ENCODE measurements around the gene CORT. TPM values are rescaled to one million over a fixed set of nuclear protein-coding genes. Genes with fewer than 3 reads are reported as not detected.

CORT gene
- total RNA-seq, 1 donor, result 0.36 TPM

GRCh38 chr1:10484521-10484920, 34.7 kb downstream of the CORT start:
- H3K79me2 ChIP-seq (ENCODE audit: insufficient read depth, low read length), result peaks cover 71% of the 10 kb centered on the region

GRCh38 chr1:10489291-10490055, 39.6 kb downstream of the CORT start:
- Histone ChIP-seq H3K4me1 (ENCODE audit: insufficient read depth, low read length) (peaks cover 5% of the 10 kb centered on the region), H3K27me3 (ENCODE audit: insufficient read depth, low read length) (no peaks in the 10 kb centered on the region), H2AFZ (ENCODE audit: low read length) (no peak overlapping the region), H3K27ac (ENCODE audit: low read depth, low read length) (no peak overlapping the region), H3K36me3 (ENCODE audit: insufficient read depth, low read length) (no peaks in the 10 kb centered on the region), H4K20me1 (ENCODE audit: insufficient read depth, low read length) (peaks cover 32% of the 10 kb centered on the region), H3K79me2 (ENCODE audit: insufficient read depth, low read length) (peaks cover 81% of the 10 kb centered on the region), H3K4me3 (ENCODE audit: insufficient read depth, low read length) (no peak overlapping the region), H3K9me3 (ENCODE audit: low read depth, low read length) (no peaks in the 10 kb centered on the region), H3K4me2 (ENCODE audit: insufficient read depth, low read length) (no peak overlapping the region)
- no peak for DNase-seq (ENCODE audit: insufficient read length, low spot score, missing footprints)
- no peak for TF ChIP-seq CTCF (IDR thresholded peaks at IDR 0.05; ENCODE audit: extremely low read depth, low read depth, low read length)

More at GRCh38 chr1:10484521-10484920, 34.7 kb downstream of the CORT start:
- H3K4me2 ChIP-seq (ENCODE audit: insufficient read depth, low read length), result peak overlapping the region; percentile 44
- H4K20me1 ChIP-seq (ENCODE audit: insufficient read depth, low read length), result peaks cover 26% of the 10 kb centered on the region
- peak overlapping the region; percentile 48 for H2AFZ ChIP-seq (ENCODE audit: low read length)
- peaks cover 5% of the 10 kb centered on the region for H3K4me1 ChIP-seq (ENCODE audit: insufficient read depth, low read length)
- no peak for TF ChIP-seq CTCF (IDR thresholded peaks at IDR 0.05; ENCODE audit: extremely low read depth, low read depth, low read length)
- no peaks in the 10 kb centered on the region for H3K9me3 ChIP-seq (ENCODE audit: low read depth, low read length)
- H3K27ac ChIP-seq (ENCODE audit: low read depth, low read length), result no peak overlapping the region
- H3K4me3 ChIP-seq (ENCODE audit: insufficient read depth, low read length), result no peak overlapping the region
- H3K27me3 ChIP-seq (ENCODE audit: insufficient read depth, low read length), result no peaks in the 10 kb centered on the region
- DNase-seq (ENCODE audit: insufficient read length, low spot score, missing footprints), result peak; percentile 46
- H3K36me3 ChIP-seq (ENCODE audit: insufficient read depth, low read length), result no peaks in the 10 kb centered on the region

GRCh38 chr1:10490286-10490970, 40.6 kb downstream of the CORT start:
- H4K20me1 ChIP-seq (ENCODE audit: insufficient read depth, low read length), result peaks cover 28% of the 10 kb centered on the region
- no peaks in the 10 kb centered on the region for H3K36me3 ChIP-seq (ENCODE audit: insufficient read depth, low read length)
- DNase-seq (ENCODE audit: insufficient read length, low spot score, missing footprints), result no peak
- peaks cover 80% of the 10 kb centered on the region for H3K79me2 ChIP-seq (ENCODE audit: insufficient read depth, low read length)
- no peak for TF ChIP-seq CTCF (IDR thresholded peaks at IDR 0.05; ENCODE audit: extremely low read depth, low read depth, low read length)
- H3K9me3 ChIP-seq (ENCODE audit: low read depth, low read length), result no peaks in the 10 kb centered on the region
- H3K4me3 ChIP-seq (ENCODE audit: insufficient read depth, low read length), result no peak overlapping the region
- no peak overlapping the region for H3K4me2 ChIP-seq (ENCODE audit: insufficient read depth, low read length)
- no peaks in the 10 kb centered on the region for H3K27me3 ChIP-seq (ENCODE audit: insufficient read depth, low read length)
- H2AFZ ChIP-seq (ENCODE audit: low read length), result no peak overlapping the region
- no peak overlapping the region for H3K27ac ChIP-seq (ENCODE audit: low read depth, low read length)
- H3K4me1 ChIP-seq (ENCODE audit: insufficient read depth, low read length), result peaks cover 8% of the 10 kb centered on the region

- peaks cover 90% of the 10 kb centered on the region for H3K79me2 ChIP-seq (ENCODE audit: insufficient read depth, low read length)
- H3K9me3 ChIP-seq (ENCODE audit: low read depth, low read length), result no peaks in the 10 kb centered on the region
- H2AFZ ChIP-seq (ENCODE audit: low read length), result no peak overlapping the region
- no peaks in the 10 kb centered on the region for H3K27me3 ChIP-seq (ENCODE audit: insufficient read depth, low read length)
- no peak for TF ChIP-seq CTCF (IDR thresholded peaks at IDR 0.05; ENCODE audit: extremely low read depth, low read depth, low read length)
- H3K36me3 ChIP-seq (ENCODE audit: insufficient read depth, low read length), result peaks cover 5% of the 10 kb centered on the region
- peaks cover 43% of the 10 kb centered on the region for H4K20me1 ChIP-seq (ENCODE audit: insufficient read depth, low read length)
- no peak overlapping the region for H3K4me3 ChIP-seq (ENCODE audit: insufficient read depth, low read length)
- peak overlapping the region; percentile 93 for H3K4me2 ChIP-seq (ENCODE audit: insufficient read depth, low read length)
- peaks cover 10% of the 10 kb centered on the region for H3K4me1 ChIP-seq (ENCODE audit: insufficient read depth, low read length)
- DNase-seq (ENCODE audit: insufficient read length, low spot score, missing footprints), result no peak
- no peak overlapping the region for H3K27ac ChIP-seq (ENCODE audit: low read depth, low read length)
These were observed 44.6 kb downstream of the CORT start for GRCh38 chr1:10494418-10494753.

Data from osteoblast (primary cell).